DMS 273 (cell line): ENCODE results near the gene CAPS.
"Not testable (repeated sequence)": the region's sequence is repeated elsewhere in the genome, so short reads cannot be mapped to it uniquely, and the experiment has no call there.

Experiments
- DNase-seq: peaks from one replicate; lab custom pipeline; 2025; ENCODE audit not compliant: unreplicated experiment; lab: John Stamatoyannopoulos, UW

CAPS gene

DNA sequence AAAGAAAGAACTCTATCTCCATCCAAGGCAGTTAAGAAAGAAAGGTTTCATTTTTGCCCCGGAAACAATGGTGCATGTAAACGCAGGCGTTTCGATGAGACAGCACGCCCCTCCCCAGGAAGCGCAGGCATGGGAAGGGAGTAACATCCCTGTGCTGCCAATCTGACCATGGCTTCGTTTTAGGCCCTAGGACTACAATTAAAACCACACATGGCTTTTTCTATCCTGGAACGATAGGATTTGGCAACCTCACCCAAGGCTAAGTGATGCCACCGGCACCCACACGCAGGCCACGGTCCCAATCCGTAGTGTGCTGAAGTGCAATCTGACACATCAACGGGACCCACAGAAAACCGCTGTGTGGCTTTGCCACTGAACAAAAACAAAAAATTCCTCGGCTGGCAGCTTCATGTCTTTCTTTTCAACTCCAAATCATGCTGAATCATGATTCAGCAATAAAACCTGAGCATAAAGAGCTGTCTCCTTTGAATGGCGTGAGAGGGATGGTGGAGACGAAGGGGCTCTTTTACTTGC is 39.7 kb downstream of the CAPS start:
- DNase-seq: no peak

- DNase-seq: no peak
These were observed 40.2 kb downstream of the CAPS start for GRCh38 chr19:5954293-5954692.

DNA sequence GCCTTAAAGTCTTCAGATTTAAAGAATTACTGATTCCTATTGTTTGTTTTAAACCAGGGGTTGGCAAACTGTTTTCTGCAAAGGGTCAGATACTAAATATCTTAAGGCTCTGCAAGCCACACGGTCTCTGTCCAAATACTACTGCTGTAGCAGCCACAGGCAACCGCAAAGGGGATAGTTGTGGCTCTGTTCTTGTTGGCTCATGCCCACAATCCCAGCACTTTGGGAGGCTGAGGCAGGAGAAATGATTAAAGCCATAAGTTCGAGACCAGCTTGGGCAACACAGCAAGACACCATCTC is 41.5 kb downstream of the CAPS start:
- no peak for DNase-seq

DNA sequence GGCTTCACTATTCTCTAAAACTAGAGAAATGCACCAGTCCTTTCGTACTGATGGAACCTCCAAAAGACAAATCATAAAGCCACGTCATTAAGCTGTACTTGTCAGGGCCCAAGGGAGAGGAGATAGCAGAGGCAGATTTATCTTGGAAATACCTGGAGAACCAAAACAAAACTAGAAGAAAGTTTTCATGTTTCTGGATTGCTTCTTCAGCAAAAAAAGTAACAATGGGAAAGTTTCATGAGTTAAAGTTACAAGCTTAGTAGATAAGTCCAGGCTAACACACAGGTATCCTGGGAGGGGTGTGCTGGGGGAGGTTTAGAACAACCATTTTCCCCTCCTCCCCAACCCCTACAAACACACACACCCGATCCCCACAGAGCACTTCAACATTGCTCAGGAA is 42.3 kb downstream of the CAPS start:
- no peak for DNase-seq

- no peak for DNase-seq
These were observed 42.7 kb downstream of the CAPS start for GRCh38 chr19:5956728-5957127.

GRCh38 chr19:5957170-5957569 is 43.1 kb downstream of the CAPS start:
- DNase-seq: no peak

DNA sequence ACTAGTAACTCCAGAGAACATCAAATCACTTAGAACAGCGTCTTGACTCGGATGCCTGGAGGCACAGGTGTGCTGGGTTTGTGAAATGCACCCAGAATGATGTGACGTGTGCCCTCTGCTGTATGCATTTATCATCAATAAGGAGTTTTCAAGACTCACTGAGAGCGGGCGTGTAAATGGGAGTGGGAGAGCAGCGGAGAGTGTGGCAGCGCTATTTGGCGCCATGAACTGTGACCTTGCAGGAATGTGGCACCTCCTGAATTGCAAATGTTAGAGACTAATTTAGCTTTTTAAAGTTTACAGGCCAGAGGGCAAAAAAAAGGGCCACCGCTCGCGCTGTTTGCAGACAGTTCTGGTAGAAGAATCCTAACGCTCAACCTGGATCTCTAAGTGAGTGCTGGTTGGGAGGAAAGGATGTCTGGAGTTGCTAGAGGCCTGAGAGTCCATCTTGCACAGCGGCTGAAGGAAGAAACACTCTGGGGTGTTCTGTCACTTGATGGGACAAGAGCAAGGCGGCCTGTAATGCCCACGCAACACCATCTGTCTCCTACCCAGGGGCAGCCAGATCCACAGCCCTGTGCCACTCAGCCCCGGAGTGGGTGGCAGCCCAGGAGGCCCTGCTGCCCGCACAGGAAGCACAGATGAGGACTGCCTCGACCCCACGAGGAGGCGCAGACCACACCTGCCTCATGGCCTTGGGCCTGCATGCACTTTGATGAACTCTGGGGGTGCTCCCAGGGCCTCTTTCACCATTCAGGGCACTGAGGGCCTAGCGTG is 44.2 kb downstream of the CAPS start:
- DNase-seq: no peak

DNA sequence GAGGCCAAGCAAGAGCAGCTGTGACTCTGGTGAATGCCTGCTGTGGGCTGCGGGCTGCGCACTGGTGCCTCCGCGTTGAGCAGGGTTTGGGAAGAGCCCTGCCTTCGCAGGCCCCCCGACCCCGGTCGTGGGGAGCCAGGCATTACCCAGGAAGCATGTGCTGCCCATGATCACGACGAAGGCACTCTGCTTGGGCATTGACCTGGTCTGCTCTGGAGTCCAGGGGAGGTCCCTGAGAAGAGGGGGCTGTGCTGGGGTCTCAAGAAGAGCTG is 44.7 kb downstream of the CAPS start:
- DNase-seq: no peak

DNA sequence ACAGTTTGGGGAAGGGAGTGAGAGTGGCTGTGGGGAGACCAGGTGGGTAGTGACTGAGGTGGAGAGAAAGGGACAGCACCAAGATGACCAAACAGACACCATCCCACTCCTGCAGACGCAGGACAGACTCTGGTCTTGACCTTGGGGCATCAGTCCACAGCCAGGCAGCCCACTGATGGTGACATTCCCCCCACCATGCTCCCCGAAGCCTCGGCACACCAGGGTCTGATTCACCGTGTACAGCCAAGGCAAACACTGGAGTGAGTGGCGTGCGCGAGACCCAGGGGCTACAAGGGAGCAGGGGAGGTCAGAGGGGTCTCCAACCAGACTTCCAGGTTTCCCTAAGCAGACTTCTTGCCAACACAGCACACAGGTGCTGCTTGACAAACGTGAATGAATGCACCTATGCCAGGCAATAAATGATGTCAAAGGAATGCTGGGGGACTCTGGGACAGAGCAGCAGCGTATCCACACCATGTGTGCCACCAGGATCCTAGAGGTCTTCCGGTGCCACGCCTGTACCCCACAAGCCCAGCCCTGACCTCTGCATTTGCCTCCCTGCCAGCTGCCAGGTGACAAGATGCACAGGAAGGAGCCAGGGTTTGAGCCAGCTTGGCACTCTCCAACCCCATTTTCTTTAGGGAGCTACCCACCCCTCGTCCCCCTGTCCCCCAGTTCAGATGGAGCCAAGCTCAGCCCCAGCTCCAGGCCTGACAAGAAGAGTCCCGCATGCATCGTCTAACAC is 45.4 kb downstream of the CAPS start:
- DNase-seq: no peak

- DNase-seq: peak; percentile 29
These were observed 46.2 kb downstream of the CAPS start for GRCh38 chr19:5960005-5961001.

DNA sequence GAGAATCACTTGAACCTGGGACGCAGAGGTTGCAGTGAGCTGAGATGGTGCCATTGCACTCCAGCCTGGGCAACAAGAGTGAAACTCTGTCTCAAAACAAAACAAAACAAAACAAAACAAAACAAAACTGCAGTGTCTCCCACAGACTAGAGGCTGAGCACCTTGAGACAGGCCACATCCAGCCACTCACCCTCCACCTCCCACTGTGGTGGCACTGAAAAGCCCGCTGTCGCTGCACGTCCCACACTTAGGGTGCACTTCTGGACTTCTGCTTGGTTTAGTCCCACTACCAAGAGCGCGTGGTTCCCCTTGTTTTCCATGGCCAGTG is 47.6 kb downstream of the CAPS start:
- DNase-seq: not testable (repeated sequence)

- peak; percentile 40 for DNase-seq
These were observed 48.2 kb downstream of the CAPS start for GRCh38 chr19:5961969-5962945.

GRCh38 chr19:5963259-5963658 is 49.2 kb downstream of the CAPS start:
- not testable (repeated sequence) for DNase-seq

GRCh38 chr19:5963855-5964254 is 49.8 kb downstream of the CAPS start:
- no peak for DNase-seq

GRCh38 chr19:5964816-5965565 is 50.9 kb downstream of the CAPS start:
- no peak for DNase-seq
